Activated T-cell treated with anti-CD3 and anti-CD28 coated beads for 1 hour (primary cell): ENCODE data around the gene PIGM.

Experiments
- DNase-seq: peaks from one replicate; pipeline ENCODE4 v3.0.0-alpha.2; 2020; ENCODE audit warnings: low read depth

Gene PIGM

DNA sequence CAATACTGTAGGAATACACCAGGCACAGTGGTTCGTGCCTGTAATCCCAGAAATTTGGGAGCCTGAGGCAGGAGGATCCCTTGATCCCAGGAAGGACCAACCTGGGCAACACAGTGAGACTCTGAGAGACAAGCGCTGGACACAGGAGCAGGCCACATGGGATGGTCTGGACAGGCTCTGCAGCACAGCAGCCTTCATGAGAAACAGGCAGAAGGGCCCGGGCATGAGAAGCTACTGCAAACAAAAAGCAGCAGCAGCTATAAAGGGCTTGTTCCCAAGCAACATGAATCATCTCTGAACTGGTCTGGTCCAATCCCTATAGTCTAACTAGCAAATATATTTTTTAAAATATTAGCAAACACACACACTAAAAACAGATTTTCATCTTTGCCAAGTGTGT lies 42.2 kb downstream of the PIGM start:
- no peak for DNase-seq

DNA sequence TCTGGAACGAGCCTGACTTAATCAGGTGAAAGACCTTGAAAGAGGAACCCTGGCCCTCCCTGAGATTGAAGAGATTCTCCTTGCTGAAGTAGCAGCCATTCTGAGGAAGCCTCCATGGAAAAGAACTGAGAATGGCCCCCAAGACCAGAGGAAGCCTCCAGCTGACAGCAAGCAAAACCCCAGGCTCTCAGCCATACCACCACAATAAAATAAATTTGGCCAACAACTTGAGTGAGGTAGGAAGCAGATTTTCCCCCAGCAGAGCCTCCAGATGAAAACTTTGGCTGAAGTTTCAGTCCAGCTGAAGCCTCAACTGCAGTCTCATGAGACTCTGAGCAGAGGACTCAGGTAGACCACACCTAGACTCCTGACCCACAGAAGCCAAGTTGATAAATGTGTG lies 43.8 kb downstream of the PIGM start:
- DNase-seq, result no peak

DNA sequence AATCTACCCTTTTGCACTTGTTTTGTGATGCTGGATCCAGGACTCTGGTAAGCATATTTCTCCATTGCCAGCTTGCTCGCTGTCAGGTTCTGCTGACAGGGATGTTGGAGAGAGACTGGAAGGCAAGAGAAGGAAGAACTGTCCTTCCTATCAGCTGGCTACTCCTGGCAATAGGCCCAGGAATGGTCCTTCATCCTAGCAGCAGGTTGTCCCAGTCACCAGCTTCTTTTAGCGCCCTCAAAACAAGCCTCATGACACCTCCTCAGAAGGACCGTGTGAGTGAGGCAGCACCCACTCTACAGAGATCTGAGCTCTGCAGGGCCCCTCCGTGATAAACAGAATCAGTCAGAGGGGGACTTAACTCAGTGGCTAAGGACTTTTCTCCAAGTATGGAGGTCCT lies 44.6 kb downstream of the PIGM start:
- no peak for DNase-seq

DNA sequence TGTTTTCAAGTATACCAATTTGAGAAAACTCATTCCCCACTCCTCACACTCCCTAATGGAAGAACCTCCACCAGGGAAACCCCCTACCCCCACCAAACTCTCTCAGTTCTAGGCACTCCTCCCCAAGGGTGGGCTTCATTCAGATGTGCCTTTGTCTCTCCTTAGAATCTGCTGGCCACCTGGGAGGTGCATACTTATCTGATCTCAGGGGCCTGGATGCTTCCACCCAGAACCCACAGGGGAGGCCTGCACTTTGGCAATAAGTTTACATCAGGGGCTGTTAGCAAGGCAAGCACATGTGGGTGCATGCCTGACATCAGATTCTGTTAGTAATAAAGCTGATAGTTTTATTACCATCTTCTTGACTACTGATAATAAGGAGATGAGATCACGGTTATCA lies 45.3 kb downstream of the PIGM start:
- DNase-seq, result no peak

DNA sequence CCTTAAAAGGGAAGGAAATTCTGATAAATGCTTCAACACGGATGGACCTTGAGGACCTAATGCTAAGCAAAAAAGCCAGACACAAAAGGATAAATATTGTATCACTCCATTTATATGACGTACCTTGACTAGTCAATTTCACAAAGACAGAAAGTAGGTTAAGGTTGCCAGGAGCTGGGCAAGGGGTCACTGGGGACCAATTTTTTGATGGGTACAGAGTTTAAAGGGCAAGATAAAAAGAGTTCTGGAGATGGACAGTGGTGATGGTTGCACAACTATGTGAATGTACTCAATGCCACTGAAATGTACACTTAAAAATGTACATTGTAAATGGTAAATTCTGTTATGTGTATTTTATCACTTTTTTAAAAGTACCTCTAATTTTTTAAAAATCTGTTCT lies 45.7 kb downstream of the PIGM start:
- DNase-seq, result no peak

DNA sequence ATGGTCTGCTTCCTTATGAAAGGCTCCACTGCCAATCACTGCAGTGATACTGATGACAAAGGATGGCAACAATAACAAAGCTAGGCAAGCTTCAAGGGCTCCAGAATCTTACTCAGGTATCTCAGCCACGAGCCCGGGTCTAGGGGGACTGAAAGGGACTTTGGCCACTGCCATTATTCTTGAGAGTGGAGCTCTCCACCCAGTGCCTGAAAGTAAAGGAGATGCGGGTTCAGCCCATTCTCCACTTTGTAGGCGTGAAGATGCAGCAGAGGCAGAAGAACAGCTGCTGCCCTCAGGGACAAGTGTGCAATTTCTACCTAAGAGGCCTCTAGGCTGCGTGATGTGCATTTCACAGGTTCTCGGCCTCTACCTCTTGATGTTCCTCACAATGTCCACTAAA lies 46.3 kb downstream of the PIGM start:
- no peak for DNase-seq

DNA sequence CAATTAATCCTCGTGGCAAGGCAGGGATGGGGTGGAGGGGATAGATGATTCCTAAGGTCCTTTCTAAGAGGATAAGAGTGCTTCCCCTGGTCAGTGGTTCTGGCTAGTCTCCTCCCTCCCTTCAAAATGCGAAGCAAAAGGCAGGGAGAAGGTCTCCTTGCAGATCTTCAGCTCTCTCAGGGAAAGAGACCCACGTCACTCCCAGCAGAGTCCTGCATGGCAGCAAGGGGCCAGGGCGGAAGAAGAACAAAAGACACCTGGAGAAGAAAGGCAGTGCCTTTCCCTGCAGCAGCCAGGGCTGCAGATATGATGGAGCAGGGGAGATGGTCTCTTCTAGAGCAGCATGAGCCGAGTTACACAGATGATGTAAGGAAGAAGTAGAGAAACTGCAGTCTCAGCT lies 48.1 kb downstream of the PIGM start:
- DNase-seq, result no peak

DNA sequence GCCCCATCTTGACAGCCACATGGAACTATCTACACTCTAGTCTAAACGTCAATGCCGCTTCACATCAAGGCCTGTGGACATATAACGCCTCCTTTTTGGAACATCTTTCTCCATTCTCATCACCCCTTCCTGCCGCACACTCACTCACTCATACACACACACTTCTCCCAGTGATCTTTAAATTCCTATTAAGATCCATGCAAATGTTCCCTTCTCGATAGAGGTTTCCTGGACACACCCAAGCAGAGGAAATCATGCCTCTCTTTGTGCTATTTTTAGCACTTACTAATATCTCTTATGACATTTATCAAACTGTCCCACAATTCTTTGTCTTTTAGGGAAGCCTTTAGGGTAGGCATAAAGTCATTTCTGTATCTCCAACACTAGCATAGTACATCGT lies 49.5 kb downstream of the PIGM start:
- DNase-seq, result no peak

DNA sequence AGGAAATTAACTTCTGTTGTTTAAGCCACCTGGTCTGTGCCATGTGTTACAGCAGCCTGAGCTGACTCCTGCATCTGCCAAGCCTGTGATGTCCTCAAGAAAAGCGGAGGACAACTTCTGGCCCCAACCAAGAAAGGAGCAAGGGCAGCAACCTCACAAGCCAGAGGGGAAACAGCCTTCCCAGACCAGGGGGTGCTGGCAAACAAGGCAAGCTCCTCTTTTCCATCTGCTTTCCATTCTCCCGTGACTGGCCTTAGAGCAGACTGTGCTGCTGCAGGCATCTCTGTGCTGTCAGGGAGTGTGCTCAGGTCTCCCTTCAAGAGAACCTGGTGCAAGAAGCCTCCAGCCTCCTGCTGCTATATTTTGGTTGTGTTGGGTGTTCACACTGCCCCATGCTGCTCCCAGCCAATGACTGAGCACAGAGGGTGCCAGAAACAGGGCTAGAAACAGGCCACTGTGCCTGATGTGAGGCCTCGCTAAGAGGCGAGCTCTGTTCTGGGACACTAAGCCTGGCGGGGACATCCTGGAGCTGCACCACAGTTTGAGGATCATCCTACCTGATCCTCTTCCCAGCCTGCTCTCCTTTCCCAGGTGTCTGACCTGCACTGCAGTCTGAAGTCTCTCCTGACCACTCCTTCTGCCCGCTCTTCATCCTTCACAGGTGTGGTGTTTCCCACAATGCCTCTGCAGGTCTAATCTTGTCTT lies 50.3 kb downstream of the PIGM start:
- DNase-seq, result no peak

DNA sequence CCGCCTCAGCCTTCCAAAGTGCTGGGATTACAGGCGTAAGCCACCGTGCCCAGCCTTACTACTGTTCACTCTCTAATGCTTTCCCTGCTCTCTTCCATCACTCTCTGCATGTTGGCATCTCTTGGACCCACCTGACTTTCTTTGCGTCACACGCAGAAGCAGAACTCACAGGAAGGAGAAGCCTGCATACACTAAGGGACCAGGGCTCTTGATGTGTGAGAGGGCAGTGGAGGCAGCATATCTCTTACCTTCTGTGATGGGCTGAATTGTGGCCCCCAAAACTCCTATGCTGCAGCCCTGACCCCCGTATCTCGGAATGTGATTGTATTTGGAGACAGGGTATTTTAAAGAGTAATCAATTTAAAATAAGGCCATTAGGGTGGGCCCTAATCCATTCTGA lies 51.0 kb downstream of the PIGM start:
- DNase-seq, result no peak

DNA sequence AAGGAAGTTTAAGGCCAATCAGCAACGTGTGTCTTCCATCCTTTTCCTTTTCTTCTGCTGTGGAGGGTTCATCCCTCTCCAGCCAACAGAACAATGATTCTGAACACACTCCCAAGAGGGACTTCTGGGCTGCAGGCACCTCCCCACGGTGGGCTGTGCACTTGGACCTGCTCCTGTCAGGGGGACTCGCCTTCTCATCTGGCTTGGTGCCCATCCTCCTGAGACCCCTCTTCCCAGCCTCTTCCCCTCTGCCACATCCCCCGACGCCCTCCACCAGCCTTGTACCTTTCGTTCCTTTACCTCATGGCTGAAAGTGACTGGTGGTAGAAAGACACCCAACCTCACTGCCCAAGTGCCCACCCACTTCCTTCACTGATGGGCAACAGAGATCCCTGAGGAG lies 51.7 kb downstream of the PIGM start:
- DNase-seq, result no peak

DNA sequence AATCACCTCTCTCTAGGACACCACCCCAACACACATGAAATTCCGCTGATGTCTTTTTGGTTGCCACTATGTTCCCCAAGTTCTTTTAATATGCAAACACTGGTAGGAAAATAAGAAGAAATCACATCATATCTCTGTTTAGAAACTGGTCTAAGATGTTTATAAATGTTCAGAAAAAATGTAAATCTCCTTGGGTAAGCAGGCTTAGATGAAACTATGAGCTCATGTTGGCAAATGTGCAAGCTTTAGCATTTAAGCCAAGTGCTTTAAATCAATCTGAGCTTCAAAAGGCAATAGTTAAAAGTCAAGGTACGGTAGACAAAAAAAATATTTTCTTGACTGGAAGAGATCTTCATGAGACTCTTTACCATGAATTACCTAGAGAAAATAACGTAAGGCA lies 52.5 kb downstream of the PIGM start:
- no peak for DNase-seq

DNA sequence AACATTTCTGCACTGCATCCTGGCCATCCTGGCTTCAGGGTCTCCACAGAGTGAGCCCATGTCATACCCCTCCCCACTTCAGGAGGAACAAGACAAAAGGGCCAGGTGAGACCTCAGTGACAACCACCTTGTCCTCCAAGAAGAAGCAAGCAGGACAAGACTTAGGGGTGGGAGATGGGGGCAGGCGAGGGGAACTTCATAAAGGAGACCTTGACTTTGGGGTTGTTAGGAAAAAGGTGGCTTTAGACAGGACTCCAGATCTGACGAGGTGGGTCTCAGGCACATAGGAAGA lies 53.7 kb downstream of the PIGM start:
- no peak for DNase-seq

DNA sequence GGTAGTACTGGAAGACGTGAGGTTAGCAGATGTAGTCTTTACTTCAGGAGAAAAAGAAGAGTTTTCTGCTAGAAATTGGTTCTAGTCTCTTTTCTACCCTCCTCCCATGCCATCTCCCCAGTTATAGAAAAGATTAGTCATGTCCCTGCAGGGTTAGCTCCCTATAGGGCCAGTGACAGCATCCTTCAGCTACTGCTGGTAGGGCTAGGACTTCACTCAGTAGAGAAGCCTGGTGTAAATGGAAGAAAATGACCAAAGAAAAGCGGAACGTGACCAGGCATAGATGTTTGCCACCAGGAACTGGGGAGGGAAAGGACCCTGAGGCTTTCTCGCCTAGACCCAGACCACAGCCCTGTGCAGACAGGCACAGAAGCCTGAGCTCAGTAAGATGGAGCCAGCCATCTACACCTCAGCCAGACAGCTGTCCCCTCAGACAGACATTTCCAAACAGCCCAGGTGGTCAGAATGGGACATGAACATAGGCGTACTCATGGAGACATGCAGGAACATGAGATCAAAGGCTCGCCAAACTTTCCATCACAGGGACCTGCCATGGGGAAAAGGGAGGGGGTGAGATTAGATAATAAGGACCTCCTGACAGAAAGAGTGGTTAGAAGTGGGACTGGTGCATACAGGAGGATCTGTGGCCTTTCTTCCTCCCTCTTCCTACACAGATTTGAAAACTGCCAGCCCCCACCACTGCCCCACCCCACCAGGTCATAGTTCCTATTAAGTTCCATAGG lies 54.3 kb downstream of the PIGM start:
- no peak for DNase-seq
